LHCN-M2 (cell line): ENCODE results near the gene DDX24. TPM values are rescaled to one million over a fixed set of nuclear protein-coding genes. Genes with fewer than 3 reads are reported as not detected.

Experiments used
- DNase-seq: peaks from one replicate; pipeline ENCODE4 v3.0.0-alpha.2; 2012; ENCODE audit warnings: low read depth
- total RNA-seq: library from RNA; depleted of rRNA; stranded (reverse); fragments of >200 nt; gene quantifications from 2 replicates; pipeline ENCODE4 v1.2.3, GENCODE V29; 2014

Gene DDX24
- total RNA-seq, 1 experiment from 2014 or later, result 171 TPM

DNA sequence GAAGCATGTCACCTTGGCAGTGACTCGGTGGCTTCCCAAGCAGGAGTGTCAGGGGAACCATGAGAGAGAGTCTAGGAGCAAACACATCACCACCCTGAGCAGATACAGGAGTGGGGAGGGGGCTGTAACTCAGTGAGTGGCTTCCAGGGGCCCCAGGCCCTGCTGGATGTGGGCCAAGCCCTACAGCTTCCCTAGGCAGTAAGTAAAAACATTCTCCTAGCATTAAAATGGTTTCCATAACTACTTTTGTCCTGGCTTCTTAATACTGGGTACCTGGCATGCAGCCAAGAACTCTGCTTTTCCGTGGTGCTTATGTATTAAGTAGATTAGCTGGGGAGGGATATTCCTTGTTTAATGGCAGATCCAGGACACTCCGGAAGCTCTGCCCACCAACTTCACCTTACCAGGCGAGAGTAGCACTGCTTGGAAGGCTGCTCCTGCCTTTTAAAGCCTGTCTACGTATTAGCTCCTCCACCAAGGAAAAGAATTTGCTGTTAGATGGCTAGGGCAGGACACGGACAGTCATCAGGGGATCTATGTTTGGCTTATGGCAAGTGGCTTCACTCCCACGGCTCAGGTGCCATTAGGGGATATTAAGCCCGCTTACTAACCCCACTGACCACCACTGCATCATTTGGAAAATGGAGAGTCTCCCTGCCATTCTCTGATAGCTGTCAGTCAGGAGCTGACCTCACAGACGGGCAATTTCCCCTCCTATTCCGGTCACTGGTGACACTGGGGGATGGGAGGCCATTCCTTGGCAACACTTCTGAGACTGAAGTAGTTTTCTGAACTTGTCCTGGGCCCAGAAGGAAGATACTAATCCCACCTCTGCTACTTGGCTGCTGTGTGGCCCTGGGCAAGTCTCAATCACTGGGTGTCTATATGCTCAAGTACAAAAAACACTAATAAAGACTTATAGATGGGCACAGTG, 32.0 kb downstream of the DDX24 start:
- DNase-seq, result no peak

DNA sequence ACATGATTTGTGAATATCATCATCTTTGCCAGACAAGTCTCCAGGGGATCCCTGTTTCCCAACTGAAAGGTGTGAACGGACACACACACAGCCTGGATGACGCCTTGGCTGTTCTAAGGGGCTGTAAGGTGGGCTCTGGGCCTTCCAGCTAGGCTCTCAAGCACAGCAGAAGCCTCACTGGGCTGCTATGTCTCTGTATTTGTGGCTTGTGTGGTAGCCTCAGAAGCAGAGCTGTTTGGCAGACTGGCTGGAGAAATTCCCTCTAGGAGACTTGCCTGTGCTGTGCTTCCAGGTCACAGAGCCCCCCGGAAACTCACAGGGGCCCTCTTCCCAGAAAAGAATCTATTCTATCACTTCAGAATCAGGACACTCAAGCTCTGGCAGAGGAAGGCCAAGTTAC, 33.4 kb downstream of the DDX24 start:
- no peak for DNase-seq

DNA sequence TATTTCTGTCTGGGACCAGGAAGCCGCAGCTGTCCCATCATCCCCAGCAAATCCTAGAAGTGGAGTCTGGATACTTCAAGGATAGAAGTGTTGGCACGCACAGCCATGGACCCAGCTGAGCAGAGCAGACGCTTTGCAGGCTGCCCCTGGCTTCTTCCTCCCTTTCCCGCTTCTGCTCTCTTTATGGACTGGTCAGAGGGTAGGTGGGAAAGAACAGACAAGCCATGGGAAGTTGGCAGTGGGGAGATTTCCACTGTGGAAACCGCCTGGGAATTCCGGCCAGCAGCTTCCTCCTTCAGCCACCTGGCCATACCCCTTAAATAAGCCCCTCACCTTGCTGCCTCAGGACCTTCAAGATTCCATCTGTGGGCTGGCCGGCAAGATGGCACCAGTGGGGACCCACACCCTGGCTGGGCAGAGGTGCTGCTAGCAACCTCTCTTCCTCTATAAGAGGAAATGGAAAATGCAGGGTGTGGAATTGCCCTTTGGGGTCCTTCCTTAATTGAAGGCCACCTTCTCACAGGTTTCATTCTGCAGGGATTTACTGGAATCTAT, 34.2 kb downstream of the DDX24 start:
- no peak for DNase-seq

DNA sequence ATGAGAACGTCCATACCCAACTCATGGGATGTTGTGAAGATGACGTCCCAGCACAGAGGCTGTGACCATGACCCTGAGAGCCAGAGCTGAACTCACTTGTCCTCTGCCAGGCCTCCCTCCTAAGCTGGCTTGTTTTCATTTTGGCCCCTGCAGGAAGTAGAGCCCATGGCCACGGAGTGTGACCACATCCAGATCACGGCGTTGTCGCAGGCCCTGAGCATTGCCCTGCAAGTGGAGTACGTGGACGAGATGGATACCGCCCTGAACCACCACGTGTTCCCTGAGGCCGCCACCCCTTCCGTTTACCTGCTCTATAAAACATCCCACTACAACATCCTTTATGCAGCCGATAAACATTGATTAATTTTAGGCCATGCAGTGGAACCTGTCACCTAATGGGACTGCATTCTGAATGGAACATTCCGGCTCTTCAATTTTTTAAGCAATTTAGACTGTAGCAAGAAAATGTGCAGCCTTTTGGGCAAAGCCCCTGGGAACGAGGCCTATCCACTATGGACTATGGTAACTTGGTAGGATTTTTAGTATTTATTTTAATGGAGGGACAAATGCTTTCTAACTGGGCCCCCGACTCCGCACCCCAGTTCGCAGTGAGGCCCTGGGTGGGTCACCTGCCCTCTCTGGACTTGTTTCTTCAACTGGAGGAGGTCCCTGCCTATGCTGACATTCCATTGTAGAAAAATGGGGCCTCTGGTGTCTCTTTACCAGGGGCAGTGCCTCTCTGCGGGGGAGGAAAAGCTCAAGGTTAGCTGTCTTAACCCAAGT, 35.2 kb downstream of the DDX24 start:
- DNase-seq, result no peak

DNA sequence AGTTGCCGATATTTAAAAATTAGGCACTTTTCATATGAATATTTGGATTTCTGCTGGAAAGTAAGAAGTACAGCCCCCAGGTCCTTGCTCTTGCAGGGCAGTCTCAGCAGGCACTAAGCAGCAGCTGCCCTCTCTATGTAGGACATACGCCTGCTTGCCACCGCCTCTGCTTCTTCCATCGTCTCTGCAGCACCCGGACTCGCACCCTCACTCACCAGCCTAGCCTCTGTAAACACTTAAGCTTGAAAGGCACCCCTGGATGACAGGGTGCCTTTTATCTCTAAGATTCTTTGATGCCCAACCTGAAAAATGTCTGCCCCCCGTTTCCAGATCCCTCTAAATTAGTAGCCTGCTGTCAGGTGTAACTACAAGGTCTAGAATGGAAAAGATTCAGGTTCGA, 35.9 kb downstream of the DDX24 start:
- no peak for DNase-seq

DNA sequence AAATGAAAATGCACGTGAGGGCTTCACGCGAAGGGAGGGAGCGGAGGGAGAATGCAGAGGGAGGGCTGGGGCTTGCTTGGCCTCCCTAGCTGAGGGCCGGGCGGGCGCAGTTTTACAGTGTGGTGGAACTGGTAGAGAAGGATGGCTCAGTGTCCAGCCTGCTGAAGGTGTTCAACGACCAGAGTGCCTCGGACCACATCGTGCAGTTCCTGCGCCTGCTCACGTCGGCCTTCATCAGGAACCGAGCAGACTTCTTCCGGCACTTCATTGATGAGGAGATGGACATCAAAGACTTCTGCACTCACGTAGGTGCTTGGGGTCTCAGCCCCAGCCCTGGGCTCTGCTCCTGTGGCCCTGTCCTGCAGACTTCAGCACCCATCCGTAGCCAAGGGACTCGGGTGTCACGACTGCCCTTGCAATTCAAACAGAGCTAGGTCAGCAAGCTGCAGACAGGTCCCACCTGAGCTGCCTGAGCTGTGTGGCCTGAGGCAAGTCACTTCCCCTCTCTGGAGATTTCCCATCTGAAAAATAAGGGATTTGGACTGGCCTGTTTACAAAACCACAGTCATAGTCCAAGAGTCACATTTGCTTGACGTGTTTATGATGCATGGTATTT, 36.4 kb downstream of the DDX24 start:
- DNase-seq, result no peak

DNA sequence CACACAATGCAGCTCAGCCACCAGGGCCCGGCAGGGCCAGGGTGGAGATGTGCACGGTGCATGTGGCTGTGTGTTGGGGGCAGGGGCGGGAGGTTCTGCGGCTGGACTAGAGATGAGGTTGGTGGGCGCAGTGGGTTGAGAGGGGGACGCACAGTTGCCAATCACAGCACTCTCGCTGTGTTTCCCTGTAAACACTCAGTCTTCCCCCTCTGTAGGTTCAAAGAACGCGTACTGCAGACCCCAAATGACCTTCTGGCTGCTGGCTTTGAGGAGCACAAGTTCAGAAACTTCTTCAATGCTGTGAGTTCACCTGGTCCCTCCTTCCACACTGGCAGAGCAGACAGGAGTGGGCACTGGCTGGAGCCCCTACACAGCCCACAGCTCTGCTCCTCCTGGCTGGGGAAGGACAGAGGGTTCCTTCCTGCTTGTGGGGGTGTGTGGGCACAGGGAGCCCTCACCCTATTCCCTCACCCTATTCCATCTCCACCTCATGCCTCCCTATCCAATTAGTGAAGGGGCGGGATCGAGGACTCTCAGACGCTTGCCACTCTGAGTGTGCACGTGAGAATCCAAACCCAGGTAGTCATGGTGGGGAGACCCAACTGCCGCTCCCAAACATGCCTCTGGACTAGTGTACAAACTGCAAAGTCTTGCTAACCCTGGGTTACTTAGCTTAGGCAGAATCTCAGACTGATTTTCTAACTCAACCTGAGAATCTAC, 37.1 kb downstream of the DDX24 start:
- DNase-seq, result no peak

DNA sequence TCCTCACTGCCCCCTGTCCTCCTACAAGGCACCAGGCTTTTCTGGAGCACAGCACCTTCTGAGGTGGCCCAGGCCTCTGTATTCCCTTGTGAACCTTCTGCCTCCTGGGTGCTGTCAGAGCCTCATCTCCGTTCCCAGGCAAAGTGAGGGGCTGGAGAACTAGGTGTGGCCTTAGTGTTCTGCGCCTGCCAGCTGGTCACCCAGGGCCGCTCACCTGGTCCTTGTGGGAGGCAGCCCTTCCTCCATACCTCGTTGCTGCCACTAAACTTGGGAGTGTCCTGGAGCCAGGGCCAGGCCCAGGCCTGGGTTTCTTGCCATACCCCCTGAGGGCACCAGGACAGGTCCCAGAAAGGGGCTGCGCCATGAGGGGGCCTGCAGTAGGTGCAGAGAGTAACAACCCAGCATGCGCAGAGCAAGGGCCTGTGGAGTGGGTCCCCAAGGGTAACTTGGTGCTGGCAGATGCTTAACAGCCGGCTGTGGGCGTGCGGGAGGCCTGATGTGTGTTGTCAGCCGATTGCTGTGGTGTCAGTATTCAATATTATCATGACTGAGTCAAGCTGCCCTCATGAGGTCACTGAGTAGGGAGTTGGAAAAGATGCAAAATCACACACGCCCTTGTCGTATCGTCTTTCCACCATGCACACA, 37.8 kb downstream of the DDX24 start:
- DNase-seq, result peak; percentile 18

DNA sequence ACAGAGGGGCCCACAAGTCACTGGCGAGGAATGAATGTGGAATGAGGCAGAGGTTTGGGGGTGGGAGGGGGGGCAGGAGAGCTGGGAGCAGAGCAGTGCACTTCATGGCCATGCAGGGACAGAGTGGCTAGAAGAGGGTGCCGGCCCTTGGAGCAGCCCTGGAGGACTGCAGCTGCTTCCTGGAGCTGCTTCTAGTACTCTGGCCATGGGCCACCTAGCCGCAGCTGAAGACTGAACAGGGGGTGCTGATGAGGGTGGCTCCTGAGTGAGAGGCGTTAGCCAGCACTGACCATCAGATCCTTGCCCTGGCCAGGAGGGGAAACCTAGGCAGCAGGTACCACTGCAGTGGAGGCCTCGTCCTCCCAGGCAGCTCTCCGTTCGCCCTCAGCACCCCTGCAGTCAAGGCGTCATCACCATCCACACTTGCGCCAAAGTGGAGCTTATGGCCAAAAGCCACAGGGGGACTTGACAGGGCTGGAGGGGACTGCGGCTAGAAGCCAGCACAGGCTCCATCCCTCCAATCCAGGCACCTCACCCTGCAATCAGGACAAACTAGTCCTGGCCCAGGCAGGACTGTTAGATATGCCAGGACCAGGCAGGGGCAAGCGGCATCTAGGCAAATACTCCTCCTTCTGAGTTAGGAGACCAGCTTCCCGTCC, 38.4 kb downstream of the DDX24 start:
- DNase-seq, result no peak

DNA sequence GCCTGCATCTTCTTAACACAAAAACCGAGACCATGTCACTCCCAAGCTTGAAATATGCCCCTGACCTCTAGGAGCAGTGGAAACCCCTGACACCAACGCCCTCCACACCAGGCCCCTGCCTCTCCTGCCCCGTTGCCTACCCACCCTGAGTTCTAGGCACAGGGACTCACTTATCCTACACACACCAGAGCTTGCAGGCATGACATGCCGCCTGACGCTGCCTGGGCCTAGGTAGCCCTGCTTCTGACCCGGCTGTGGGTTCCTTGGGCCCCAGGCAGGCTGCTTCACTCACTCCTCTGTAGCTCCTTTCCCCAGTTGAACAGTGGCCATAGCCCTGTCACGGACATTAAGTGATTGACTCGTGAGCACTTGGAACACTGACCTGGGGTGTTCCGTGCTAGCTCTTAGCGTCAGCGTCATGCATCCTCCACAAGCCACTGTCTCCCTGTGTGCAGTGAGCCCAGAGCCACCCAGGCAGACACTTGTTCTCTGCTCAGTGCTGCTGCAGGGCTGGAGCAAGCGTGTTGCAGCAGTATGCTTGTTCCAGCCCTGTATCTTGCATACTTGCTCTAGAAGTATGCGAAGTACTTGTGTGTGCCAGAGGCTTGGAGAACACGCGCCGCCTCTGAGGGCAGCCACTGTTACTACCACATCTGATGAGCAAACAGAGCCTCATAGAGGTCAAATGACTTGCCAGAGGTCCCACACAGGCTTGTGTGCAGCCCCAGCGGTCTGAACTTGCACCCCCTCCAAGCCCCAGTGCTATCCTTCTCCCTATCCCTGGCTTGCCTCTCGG, 39.3 kb downstream of the DDX24 start:
- DNase-seq, result peak; percentile 37

DNA sequence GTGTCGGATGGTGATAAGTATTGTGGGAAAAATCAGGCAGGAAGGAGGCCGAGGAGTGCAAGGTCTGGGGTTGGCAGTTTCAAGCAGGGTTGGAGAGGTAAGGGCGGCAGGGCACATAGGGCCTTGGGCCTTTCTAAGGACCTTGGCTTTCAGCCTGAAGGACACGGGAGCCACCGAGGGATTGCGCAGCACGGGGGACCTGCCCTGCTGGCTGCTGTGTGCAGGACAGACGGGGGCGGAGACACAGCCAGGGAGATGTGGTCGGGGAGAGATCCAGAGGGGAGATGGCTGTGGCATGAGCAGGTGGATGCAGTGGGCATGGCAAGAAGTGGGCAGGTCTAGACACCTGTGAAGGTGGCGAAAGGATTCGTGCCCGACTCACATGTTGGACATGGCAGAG, 40.2 kb downstream of the DDX24 start:
- no peak for DNase-seq

DNA sequence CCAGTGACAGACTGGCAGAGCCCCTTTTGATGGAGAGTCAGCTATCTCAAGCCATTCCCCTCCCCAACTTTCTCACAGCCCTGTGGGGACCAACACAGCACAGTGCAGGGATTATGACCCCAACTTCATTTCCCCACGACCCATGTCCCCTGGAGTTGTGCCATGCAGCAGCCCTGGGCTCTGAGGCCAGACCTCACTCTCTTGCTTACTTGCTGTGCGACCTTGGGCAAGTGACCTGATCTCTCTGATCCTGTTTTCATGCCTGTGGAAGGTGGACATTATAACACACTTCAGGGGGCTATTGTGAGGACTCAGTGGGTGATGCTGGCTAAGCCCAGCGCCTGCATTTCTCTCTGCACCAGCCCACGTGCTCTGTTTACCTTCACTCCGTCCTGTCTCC, 40.8 kb downstream of the DDX24 start:
- DNase-seq, result no peak

DNA sequence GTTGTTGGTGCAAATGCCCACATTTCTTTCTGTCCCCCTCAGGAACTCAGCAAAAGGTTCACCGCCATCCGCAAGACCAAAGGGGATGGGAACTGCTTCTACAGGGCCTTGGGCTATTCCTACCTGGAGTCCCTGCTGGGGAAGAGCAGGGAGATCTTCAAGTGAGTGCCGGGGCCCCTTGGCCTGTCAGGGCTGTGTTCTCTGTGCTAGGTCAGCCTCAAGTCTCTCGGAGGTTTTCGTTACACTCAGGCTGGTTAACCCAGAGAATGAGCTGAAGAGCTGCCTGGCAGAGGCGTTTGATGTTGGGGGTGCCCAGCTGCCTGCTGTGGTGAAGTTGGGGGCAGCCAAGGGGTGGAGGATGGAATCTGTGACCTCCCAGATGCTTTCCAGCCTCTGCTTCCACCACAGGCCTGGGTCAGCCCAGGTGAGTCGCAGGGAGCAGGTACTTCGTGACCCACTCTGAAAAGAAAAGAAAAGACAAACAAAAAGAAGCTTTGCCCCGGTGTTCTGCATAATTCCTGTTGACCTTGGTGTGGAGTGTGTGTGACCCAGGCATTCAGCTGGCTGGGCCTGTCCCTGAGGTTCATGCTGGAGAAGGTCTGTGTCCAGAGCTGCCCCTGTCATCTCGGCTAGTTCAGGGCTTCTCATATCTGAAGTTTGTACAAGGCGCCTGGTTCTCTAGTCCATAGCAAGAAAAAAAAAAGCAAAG, 41.9 kb downstream of the DDX24 start:
- DNase-seq, result no peak

DNA sequence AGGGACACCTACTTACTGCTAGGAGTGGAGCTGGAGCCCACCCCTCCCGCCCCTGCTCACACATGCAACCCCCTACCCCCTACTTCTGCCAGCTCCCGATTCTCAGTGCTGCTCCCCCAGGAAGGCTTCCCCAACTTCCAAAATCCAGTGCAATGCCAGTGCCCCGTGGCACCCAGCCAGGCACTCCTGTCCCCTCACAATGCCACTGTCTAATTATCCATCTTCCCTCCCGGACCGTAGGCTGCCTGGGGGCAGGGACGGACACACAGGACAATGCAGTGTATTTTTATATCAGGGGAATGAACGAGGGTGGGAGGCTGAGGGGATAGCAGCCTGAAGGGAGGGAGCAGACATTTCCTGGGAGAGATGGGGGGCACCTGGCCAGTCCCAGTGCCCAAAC, 42.5 kb downstream of the DDX24 start:
- no peak for DNase-seq

DNA sequence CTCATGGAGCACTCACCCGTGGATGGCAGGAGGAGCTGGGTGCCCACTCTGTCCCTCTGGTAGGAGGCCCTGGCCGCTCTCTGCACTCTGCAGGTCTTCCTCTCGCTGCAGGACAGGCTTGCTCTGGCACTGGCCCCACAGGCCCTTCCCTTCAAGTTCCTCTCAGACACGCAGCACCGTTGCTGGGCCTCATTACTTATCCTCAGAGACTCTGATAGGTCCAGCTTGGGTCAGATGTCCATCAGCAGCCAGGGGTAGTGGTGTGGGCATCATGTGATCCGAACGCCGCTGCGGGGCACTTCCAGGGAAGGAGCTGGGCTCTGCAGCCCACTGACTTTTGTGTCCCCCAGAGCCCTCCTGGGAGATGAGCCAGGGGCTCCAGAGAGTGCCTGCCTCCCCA, 43.0 kb downstream of the DDX24 start:
- DNase-seq, result no peak

DNA sequence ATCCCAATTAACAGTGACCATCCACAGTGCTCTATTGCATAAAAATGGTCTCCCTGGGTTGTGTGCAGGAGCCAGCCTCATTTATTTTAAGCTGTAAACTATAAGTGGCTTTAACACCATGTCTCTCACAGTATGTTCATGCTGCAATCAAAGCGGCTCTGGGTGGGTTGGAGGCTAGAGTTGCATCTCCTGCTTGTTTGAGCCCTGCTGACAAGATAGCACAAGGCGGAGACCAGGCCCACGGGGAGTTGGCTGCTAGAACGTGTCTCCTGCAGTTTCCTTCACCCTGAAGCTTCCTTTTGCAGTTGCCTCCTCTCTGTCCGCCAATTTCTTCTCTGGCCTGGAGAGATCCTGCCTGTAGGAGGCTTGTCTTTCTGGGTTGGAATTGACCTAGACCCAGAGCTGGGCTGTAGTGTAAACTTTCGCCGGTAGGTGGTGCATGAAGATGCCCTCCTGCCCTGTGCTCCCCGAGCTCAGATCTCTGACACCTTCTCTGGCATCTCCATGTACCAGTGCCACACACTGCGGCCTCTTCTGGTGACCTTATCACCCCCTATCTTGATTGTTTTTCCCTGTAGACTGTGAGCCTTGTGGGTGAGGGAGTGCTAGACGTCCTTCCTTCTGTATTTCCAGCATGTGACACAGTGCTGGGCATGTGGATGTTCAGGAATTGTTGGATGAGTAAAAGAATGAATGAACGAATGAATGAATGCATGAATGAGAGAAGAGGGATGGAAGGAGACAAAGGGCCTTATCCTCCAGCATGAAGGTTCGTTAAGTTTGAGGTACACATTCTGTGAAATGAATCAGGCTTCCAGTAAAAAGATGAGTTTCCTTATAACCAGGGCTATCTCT, 44.5 kb downstream of the DDX24 start:
- peak; percentile 72 for DNase-seq

DNA sequence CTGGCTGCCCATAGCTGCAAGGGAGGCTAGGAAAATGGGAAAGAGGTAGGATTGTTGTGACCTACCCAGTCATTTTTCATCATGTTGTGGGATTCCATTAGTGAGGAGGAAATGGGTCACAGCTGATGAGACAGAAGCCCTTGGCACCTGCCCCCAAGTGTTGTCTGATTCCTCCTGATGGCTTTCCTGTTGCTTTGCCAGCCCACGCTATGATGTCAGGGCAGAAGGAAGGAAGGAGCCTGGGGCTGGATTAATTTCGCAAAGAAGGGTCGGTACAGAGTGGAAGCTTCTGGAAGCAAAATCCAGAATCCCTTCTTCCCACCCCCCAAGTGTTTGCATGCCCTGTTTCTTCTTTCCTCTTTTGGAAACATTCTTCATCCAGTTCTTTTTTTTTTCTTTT, 46.1 kb downstream of the DDX24 start:
- DNase-seq, result no peak

DNA sequence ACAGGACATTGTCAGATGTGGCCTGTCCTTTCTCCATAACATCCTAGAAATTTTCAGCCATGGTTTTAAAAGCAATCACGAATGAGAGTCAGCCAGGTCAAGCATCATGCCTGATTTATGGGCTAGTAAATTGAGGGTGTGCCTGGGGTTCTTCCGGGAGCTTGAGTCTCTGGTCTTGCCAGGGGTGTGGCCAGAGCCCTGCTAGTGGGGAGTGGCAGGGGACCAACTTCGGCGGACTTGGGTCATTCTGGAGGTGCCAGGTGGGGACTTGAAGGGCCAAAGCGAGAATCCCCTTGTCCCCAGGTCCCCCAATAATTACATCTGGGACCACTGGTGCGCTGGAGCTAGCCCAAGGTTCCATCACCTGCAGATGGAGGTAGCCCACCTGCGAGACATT, 49.1 kb downstream of the DDX24 start:
- no peak for DNase-seq
